ENCODE results near the gene IQSEC1. TPM values are rescaled to one million over a fixed set of nuclear protein-coding genes. Genes with fewer than 3 reads are reported as not detected.
A peak's percentile ranks its signal among the peaks of the same experiment; 100 is the strongest.

The IQSEC1 gene
- total RNA-seq, 1 experiment from 2014 or later = 28.1 TPM

GRCh38 chr3:13108861-13109260 is 35.6 kb upstream of the IQSEC1 start:
- TF ChIP-seq ELF1 (IDR thresholded peaks at IDR 0.05; ENCODE audit: borderline replicate concordance, low read depth) = no peak
- no peak for TF ChIP-seq SRF (IDR thresholded peaks at IDR 0.05; ENCODE audit: low read depth)
- no peak for TF ChIP-seq MAX (IDR thresholded peaks at IDR 0.05)
- TF ChIP-seq RAD21 (IDR thresholded peaks at IDR 0.05; ENCODE audit: low read depth) = no peak
- TF ChIP-seq EZH2 (IDR thresholded peaks at IDR 0.05) = no peak
- TF ChIP-seq POLR2AphosphoS5 (IDR thresholded peaks at IDR 0.05; ENCODE audit: low read depth, low read length) = no peak
- no peak for TF ChIP-seq ATF3 (IDR thresholded peaks at IDR 0.05)
- no peak for TF ChIP-seq CEBPB (IDR thresholded peaks at IDR 0.05; ENCODE audit: low read depth)
- TF ChIP-seq TCF7L2 (IDR thresholded peaks at IDR 0.05; ENCODE audit: borderline replicate concordance, extremely low read depth, insufficient read depth, insufficient read length) = no peak
- intact Hi-C loops (cut with micrococcal nuclease) = no loop called here
- H4K20me1 ChIP-seq (ENCODE audit: insufficient read depth) = no peaks in the 10 kb centered on the region
- ChIA-PET RAD21 (ENCODE audit: low non-redundant PET in 1 of 2, low total read pairs in 2 of 2, uncharacterized antibody in 2 of 2, unreplicated experiment in 2 of 2) (no interaction called here), CTCF (interaction anchor here (3.1 kb wide), 1 partner anchor 16 kb away, joined by 11 read pairs; no protein-coding TSS in a partner anchor), POLR2A (no interaction called here)
- no peaks in the 10 kb centered on the region for H3K27me3 ChIP-seq (ENCODE audit: insufficient read depth, low read length)
- H3K79me2 ChIP-seq (ENCODE audit: insufficient read depth, low read length) = no peaks in the 10 kb centered on the region
- H3K27ac ChIP-seq (ENCODE audit: low read depth, low read length) = no peak overlapping the region
- no peak overlapping the region for H2AFZ ChIP-seq (ENCODE audit: low read depth, low read length, poor library complexity, severe bottlenecking)
- no peak overlapping the region for H3K4me3 ChIP-seq (replicated peaks in 1 of 2; ENCODE audit: low read depth in 1 of 2, low read length in 2 of 2)
- H3K4me1 ChIP-seq (ENCODE audit: control insufficient read depth in 1 of 2, insufficient read depth in 2 of 2, low read length in 2 of 2) = peaks cover 11 to 12% of the 10 kb centered on the region in 2 experiments; a peak in 3 of 4 replicates
- no TSS peak for BruUV-seq (replicated peaks)
- H3K9me2 ChIP-seq (ENCODE audit: insufficient read depth) = no peaks in the 10 kb centered on the region
- no peak overlapping the region for H3K9ac ChIP-seq (ENCODE audit: low read length)
- H3K4me2 ChIP-seq (ENCODE audit: low read length) = no peak overlapping the region
- no peak for DNase-seq (ENCODE audit: low read depth, low spot score)
- H3K36me3 ChIP-seq (ENCODE audit: control insufficient read depth in 1 of 2, insufficient read depth in 2 of 2, low read length in 2 of 2) = no peaks in the 10 kb centered on the region
- no peaks in the 10 kb centered on the region for H3K9me3 ChIP-seq (ENCODE audit: control insufficient read depth in 1 of 2, insufficient read depth in 1 of 2, low read depth in 1 of 2, low read length in 2 of 2)
- no peak for ATAC-seq

- H3K4me3 ChIP-seq (replicated peaks in 1 of 2; ENCODE audit: low read depth in 1 of 2, low read length in 2 of 2) = no peak overlapping the region
- no peaks in the 10 kb centered on the region for H3K27me3 ChIP-seq (ENCODE audit: insufficient read depth, low read length)
- CTCF ChIA-PET = interaction anchor here (3.1 kb wide), 1 partner anchor 15 kb away, joined by 11 read pairs; no protein-coding TSS in a partner anchor
- intact Hi-C loops (cut with micrococcal nuclease) = no loop called here
- no TSS peak for BruUV-seq (replicated peaks)
- H4K20me1 ChIP-seq (ENCODE audit: insufficient read depth) = no peaks in the 10 kb centered on the region
- no peak overlapping the region for H2AFZ ChIP-seq (ENCODE audit: low read depth, low read length, poor library complexity, severe bottlenecking)
- peak in 1 of 3 experiments; percentile 17; a peak in 1 of 6 replicates for TF ChIP-seq CTCF (IDR thresholded peaks at IDR 0.05 in 2 of 3, conservative IDR thresholded peaks at IDR 0.05 in 1 of 3; ENCODE audit: borderline replicate concordance in 1 of 3, insufficient read depth in 1 of 3, low read depth in 2 of 3, low read length in 2 of 3)
- no peak for TF ChIP-seq ATF3 (IDR thresholded peaks at IDR 0.05)
- TF ChIP-seq RAD21 (IDR thresholded peaks at IDR 0.05; ENCODE audit: low read depth) = peak; percentile 4; the same call in 1 of the 2 replicates
- no peak for TF ChIP-seq POLR2A (IDR thresholded peaks at IDR 0.05; ENCODE audit: borderline replicate concordance, extremely low read depth, insufficient read depth, insufficient read length)
- H3K9ac ChIP-seq (ENCODE audit: low read length) = no peak overlapping the region
- no peaks in the 10 kb centered on the region for H3K79me2 ChIP-seq (ENCODE audit: insufficient read depth, low read length)
- no peaks in the 10 kb centered on the region for H3K9me2 ChIP-seq (ENCODE audit: insufficient read depth)
- peaks cover 11 to 12% of the 10 kb centered on the region in 2 experiments; a peak in 3 of 4 replicates for H3K4me1 ChIP-seq (ENCODE audit: control insufficient read depth in 1 of 2, insufficient read depth in 2 of 2, low read length in 2 of 2)
- no peaks in the 10 kb centered on the region for H3K9me3 ChIP-seq (ENCODE audit: control insufficient read depth in 1 of 2, insufficient read depth in 1 of 2, low read depth in 1 of 2, low read length in 2 of 2)
- H3K27ac ChIP-seq (ENCODE audit: low read depth, low read length) = no peak overlapping the region
- no peak for DNase-seq (ENCODE audit: low read depth, low spot score)
- no peaks in the 10 kb centered on the region for H3K36me3 ChIP-seq (ENCODE audit: control insufficient read depth in 1 of 2, insufficient read depth in 2 of 2, low read length in 2 of 2)
- ATAC-seq = peak; percentile 61; the same call in 1 of the 2 replicates
- RAD21 ChIA-PET (ENCODE audit: low non-redundant PET in 1 of 2, low total read pairs in 2 of 2, uncharacterized antibody in 2 of 2, unreplicated experiment in 2 of 2) = no interaction called here
- no peak overlapping the region for H3K4me2 ChIP-seq (ENCODE audit: low read length)
- POLR2A ChIA-PET = no interaction called here
Observed at GRCh38 chr3:13107661-13108060, 34.4 kb upstream of the IQSEC1 start.
